Measurements from ENCODE around the gene DNAJC17. TPM values are rescaled to one million over a fixed set of nuclear protein-coding genes. Genes with fewer than 3 reads are reported as not detected.
A peak's percentile ranks its signal among the peaks of the same experiment; 100 is the strongest.

The DNAJC17 gene
- total RNA-seq, 1 experiment from 2014 or later: 53.3 TPM

DNA sequence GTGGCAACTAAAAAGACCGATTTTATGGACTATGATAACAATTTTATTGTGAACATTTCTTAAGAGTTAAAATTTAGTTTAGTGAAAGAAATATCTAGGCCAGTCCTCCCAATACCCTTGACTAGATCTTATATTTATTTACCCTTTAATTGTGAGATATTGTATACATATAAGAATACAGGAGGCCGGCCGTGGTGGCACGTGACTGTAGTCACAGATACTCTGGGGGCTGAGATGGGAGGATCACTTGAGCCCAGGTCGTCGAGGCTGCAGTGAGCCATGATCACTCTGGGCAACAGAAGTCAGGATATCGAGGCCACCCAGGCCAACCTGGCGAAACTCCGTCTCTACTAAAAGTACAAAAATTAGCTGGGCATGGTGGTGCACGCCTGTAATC lies 51.5 kb downstream of the DNAJC17 start:
- CTCF ChIA-PET: no interaction called here
- no peaks in the 10 kb centered on the region for H4K20me1 ChIP-seq (ENCODE audit: low read length)
- no peaks in the 10 kb centered on the region for H3K27me3 ChIP-seq (ENCODE audit: low read length)
- POLR2A ChIA-PET (ENCODE audit: unreplicated experiment): no interaction called here
- no peaks in the 10 kb centered on the region for H3K9me2 ChIP-seq (replicated peaks; ENCODE audit: low read length)
- intact Hi-C loops (cut with micrococcal nuclease): loop anchor here (1.0 kb wide), 1 partner anchor 8 kb away; the partner anchor contains the start of gene GCHFR
- H3K79me2 ChIP-seq (ENCODE audit: low read length): peaks cover 42% of the 10 kb centered on the region
- no peaks in the 10 kb centered on the region for H3F3A ChIP-seq (ENCODE audit: low read length, unreplicated experiment)
- no peak for TF ChIP-seq CTCF (conservative IDR thresholded peaks at IDR 0.05; ENCODE audit: low read depth, low read length)
- TF ChIP-seq EZH2phosphoT487 (IDR thresholded peaks at IDR 0.05; ENCODE audit: borderline replicate concordance, low read length): no peak
- TF ChIP-seq EZH2 (IDR thresholded peaks at IDR 0.05; ENCODE audit: low read length, unreplicated experiment): no peak
- peak overlapping the region; percentile 68 for H2AFZ ChIP-seq (ENCODE audit: low read length)
- DNase-seq: no peak
- peak overlapping the region; percentile 91 for H3K4me3 ChIP-seq (ENCODE audit: low read length)
- H3K4me2 ChIP-seq (ENCODE audit: low read length): peak overlapping the region; percentile 85
- H3K9me3 ChIP-seq (ENCODE audit: low read length): no peaks in the 10 kb centered on the region
- H3K27ac ChIP-seq (ENCODE audit: low read length): peak overlapping the region; percentile 60
- BruUV-seq (replicated peaks): no TSS peak
- ATAC-seq: no peak
- peak overlapping the region; percentile 92 for H3K9ac ChIP-seq (ENCODE audit: low read length)
- H3K36me3 ChIP-seq (ENCODE audit: low read depth, low read length): peaks cover 9% of the 10 kb centered on the region; the same call in 1 of the 2 replicates
- peaks cover 12% of the 10 kb centered on the region for H3K4me1 ChIP-seq (ENCODE audit: insufficient read depth, low read length)

GRCh38 chr15:40754883-40755811 lies 52.1 kb downstream of the DNAJC17 start, which contains the start of gene RMDN3:
TSS of gene RMDN3 (minus strand) at chr15:40755254. CDS start at chr15:40754783, 471 bp downstream.
- no peaks in the 10 kb centered on the region for H4K20me1 ChIP-seq (ENCODE audit: low read length)
- peak within 1 kb of the TSS; percentile 79 for H2AFZ ChIP-seq (ENCODE audit: low read length)
- ATAC-seq (peak; percentile 85), DNase-seq (peak; percentile 97)
- ChIA-PET POLR2A (ENCODE audit: unreplicated experiment) (interaction anchor here (0.6 to 1.1 kb wide), 2 partner anchors 22 to 23 kb away, joined by 3 to 4 read pairs; no protein-coding TSS in a partner anchor), CTCF (no interaction called here)
- H3K36me3 ChIP-seq (ENCODE audit: low read depth, low read length): peaks cover 12% of the 10 kb centered on the region; the same call in 1 of the 2 replicates
- intact Hi-C loops (cut with micrococcal nuclease): loop anchor here (1.0 kb wide), 1 partner anchor 9 kb away; the partner anchor contains the start of gene GCHFR
- no peak for TF ChIP-seq EZH2 (IDR thresholded peaks at IDR 0.05; ENCODE audit: low read length, unreplicated experiment)
- no peak for TF ChIP-seq EZH2phosphoT487 (IDR thresholded peaks at IDR 0.05; ENCODE audit: borderline replicate concordance, low read length)
- no peak for TF ChIP-seq CTCF (conservative IDR thresholded peaks at IDR 0.05; ENCODE audit: low read depth, low read length)
- no peaks in the 10 kb centered on the region for H3K9me3 ChIP-seq (ENCODE audit: low read length)
- peaks cover 47% of the 10 kb centered on the region for H3K79me2 ChIP-seq (ENCODE audit: low read length)
- H3K4me3 ChIP-seq (ENCODE audit: low read length): peak within 1 kb of the TSS; percentile 91
- H3K4me2 ChIP-seq (ENCODE audit: low read length): peak within 1 kb of the TSS; percentile 85
- TSS peak; percentile 99 for BruUV-seq (replicated peaks)
- H3K4me1 ChIP-seq (ENCODE audit: insufficient read depth, low read length): peaks cover 12% of the 10 kb centered on the region
- no peaks in the 10 kb centered on the region for H3F3A ChIP-seq (ENCODE audit: low read length, unreplicated experiment)
- H3K27me3 ChIP-seq (ENCODE audit: low read length): no peaks in the 10 kb centered on the region
- peak within 1 kb of the TSS; percentile 60 for H3K27ac ChIP-seq (ENCODE audit: low read length)
- H3K9me2 ChIP-seq (replicated peaks; ENCODE audit: low read length): no peaks in the 10 kb centered on the region
- H3K9ac ChIP-seq (ENCODE audit: low read length): peak within 1 kb of the TSS; percentile 92

Measured in PC-3 (cell line).